HG02610 (cell line): ENCODE results near the gene EIF3D.

ENCODE experiments used
- ATAC-seq: cut with Tn5 transposase; IDR thresholded peaks from one replicate; pipeline ENCODE4 v1.9.1; 2021; ENCODE audit warnings: mild to moderate bottlenecking, moderate library complexity; ENCODE audit not compliant: unreplicated experiment

Gene EIF3D

GRCh38 chr22:36510384-36510783, 18.6 kb downstream of the EIF3D start:
- ATAC-seq = no peak

- ATAC-seq = no peak
Measured at GRCh38 chr22:36507518-36508010, 21.4 kb downstream of the EIF3D start.

GRCh38 chr22:36506637-36507517, 22.1 kb downstream of the EIF3D start, which contains the start of gene FOXRED2:
TSS of gene FOXRED2 (minus strand) at chr22:36507040. CDS start at chr22:36506422, 618 bp downstream.
- peak; percentile 81 for ATAC-seq

GRCh38 chr22:36505998-36506635, 22.8 kb downstream of the EIF3D start:
- no peak for ATAC-seq

GRCh38 chr22:36497910-36498665, 30.9 kb downstream of the EIF3D start:
- ATAC-seq = no peak

GRCh38 chr22:36493690-36494110, 35.3 kb downstream of the EIF3D start:
- peak; percentile 64 for ATAC-seq

GRCh38 chr22:36492109-36492508, 36.9 kb downstream of the EIF3D start:
- ATAC-seq = no peak

- no peak for ATAC-seq
Measured at GRCh38 chr22:36491155-36491554, 37.8 kb downstream of the EIF3D start.

GRCh38 chr22:36486619-36487384, 42.2 kb downstream of the EIF3D start:
- ATAC-seq = no peak

- peak; percentile 77 for ATAC-seq
Measured at GRCh38 chr22:36481393-36482168, 47.4 kb downstream of the EIF3D start, which contains the start of gene TXN2. TSS of gene TXN2 (minus strand) at chr22:36481640. CDS start at chr22:36480837, 803 bp downstream.

- ATAC-seq = no peak
Measured at GRCh38 chr22:36480941-36481392, 48.0 kb downstream of the EIF3D start.

- no peak for ATAC-seq
Measured at GRCh38 chr22:36478966-36479365, 50.0 kb downstream of the EIF3D start.

GRCh38 chr22:36475341-36475740, 53.6 kb downstream of the EIF3D start:
- no peak for ATAC-seq

GRCh38 chr22:36472689-36473088, 56.3 kb downstream of the EIF3D start:
- ATAC-seq = no peak

GRCh38 chr22:36471341-36471821, 57.6 kb downstream of the EIF3D start:
- no peak for ATAC-seq

- no peak for ATAC-seq
Measured at GRCh38 chr22:36470994-36471331, 58.0 kb downstream of the EIF3D start.

GRCh38 chr22:36470162-36470993, 58.6 kb downstream of the EIF3D start:
- no peak for ATAC-seq

- no peak for ATAC-seq
Measured at GRCh38 chr22:36469094-36469710, 59.8 kb downstream of the EIF3D start.
